Mucosa of stomach (tissue), 1 donor: ENCODE data around the gene SALL4.
"Not testable (repeated sequence)": the region's sequence is repeated elsewhere in the genome, so short reads cannot be mapped to it uniquely, and the experiment has no call there.

Experiments
- H3K27me3 ChIP-seq: one replicate; pipeline ENCODE4 v1.7.0; 2013; ENCODE audit warnings: mild to moderate bottlenecking, low read length; ENCODE audit not compliant: control insufficient read depth, insufficient read depth
- H3K36me3 ChIP-seq: one replicate; pipeline ENCODE4 v1.7.0; 2013; ENCODE audit warnings: low read length; ENCODE audit not compliant: control insufficient read depth, insufficient read depth
- H3K4me1 ChIP-seq: one replicate; pipeline ENCODE4 v1.7.0; 2013; ENCODE audit warnings: mild to moderate bottlenecking, low read length; ENCODE audit not compliant: control insufficient read depth, insufficient read depth
- H3K4me3 ChIP-seq: one replicate; pipeline ENCODE4 v1.7.0; 2013; ENCODE audit warnings: low read length
- H3K9ac ChIP-seq: one replicate; pipeline ENCODE4 v1.7.0; 2013; ENCODE audit warnings: mild to moderate bottlenecking, low read length, moderate library complexity
- H3K9me3 ChIP-seq: one replicate; pipeline ENCODE4 v1.7.0; 2013; ENCODE audit warnings: mild to moderate bottlenecking, low read length, moderate library complexity; ENCODE audit not compliant: control insufficient read depth
- donor health status: Pancreatic carcinoma.

The SALL4 gene

DNA sequence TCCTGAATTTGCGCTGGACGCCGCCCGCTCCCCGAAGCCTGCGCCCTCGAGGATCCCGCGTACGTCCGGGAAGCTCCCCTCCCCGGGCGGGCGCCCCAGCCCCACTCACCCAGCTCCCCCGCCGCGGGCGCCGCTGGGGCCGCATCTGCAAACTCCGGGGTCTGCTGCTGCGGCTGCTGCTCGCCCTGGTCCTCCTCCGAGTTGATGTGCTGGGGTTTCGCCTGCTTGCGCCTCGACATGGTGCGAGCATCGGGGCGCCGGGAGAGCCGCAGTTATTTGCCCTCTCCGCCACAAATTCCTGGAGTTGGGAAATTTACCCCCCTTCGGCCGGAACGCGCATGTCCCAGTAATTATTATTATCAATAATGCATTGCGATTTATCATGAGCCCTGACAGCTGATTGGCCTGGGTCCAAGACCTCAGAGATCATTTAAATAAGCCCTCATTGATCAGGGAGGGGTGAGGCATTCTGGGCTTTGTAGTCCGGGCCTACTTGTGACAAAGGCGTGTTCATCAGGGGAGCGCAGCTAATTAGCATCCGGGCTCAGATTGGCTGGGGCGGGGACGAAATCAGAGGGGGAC lies at the start of gene SALL4:
SALL4 (minus strand) TSS at position 352 of the 582 bp plus-strand sequence; CDS start at position 239, 113 bp downstream.
- peaks cover 37% of the 10 kb centered on the region for H3K27me3 ChIP-seq
- H3K36me3 ChIP-seq: no peaks in the 10 kb centered on the region
- H3K9me3 ChIP-seq: no peaks in the 10 kb centered on the region
- H3K9ac ChIP-seq: peak within 1 kb of the TSS; percentile 64
- peaks cover 16% of the 10 kb centered on the region for H3K4me1 ChIP-seq
- H3K4me3 ChIP-seq: no peak within 1 kb of the TSS

DNA sequence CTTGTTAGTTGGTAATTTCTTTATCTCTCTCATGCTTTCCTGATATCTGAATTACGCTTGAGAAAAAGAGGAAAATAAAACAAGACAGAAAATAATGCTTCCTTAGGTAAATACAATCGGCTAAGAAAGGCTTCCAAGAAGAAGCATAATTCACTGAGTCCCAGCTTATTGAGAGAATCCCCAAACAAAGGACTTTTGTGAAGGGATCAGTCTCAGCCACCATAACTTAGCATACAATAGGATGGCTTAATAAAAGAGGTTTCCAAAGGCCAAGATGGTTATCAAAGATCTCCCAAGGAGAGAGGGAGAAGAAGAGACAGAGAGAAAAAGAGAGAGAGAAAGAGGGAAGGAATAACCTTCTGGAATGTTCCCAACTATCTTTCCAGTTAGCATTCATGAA lies 46.0 kb upstream of the SALL4 start:
- Histone ChIP-seq H3K4me3 (no peak overlapping the region), H3K9ac (no peak overlapping the region), H3K27me3 (no peaks in the 10 kb centered on the region), H3K9me3 (no peaks in the 10 kb centered on the region), H3K36me3 (no peaks in the 10 kb centered on the region), H3K4me1 (no peaks in the 10 kb centered on the region)

DNA sequence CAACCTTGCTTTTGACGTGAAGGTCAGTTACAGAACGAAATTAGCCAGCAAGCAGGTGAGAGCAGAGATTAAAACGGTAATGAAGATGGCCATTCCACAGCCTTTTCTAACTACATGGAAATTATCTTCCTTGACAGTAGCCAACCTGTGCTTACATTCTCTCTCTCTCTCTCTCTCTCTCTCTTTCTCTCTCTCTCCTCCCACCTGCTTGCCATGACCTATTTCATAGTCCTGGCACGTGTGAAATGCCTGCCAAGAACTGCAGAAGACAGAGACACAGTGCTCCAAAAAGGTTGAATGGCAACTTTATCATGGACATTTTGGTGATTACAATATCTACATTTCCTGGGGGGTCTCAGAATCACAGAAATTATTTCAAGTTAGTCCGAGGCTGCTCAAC lies 38.5 kb upstream of the SALL4 start:
- H3K4me1 ChIP-seq: no peaks in the 10 kb centered on the region
- no peaks in the 10 kb centered on the region for H3K9me3 ChIP-seq
- H3K4me3 ChIP-seq: no peak overlapping the region
- H3K9ac ChIP-seq: no peak overlapping the region
- no peaks in the 10 kb centered on the region for H3K27me3 ChIP-seq
- no peaks in the 10 kb centered on the region for H3K36me3 ChIP-seq

DNA sequence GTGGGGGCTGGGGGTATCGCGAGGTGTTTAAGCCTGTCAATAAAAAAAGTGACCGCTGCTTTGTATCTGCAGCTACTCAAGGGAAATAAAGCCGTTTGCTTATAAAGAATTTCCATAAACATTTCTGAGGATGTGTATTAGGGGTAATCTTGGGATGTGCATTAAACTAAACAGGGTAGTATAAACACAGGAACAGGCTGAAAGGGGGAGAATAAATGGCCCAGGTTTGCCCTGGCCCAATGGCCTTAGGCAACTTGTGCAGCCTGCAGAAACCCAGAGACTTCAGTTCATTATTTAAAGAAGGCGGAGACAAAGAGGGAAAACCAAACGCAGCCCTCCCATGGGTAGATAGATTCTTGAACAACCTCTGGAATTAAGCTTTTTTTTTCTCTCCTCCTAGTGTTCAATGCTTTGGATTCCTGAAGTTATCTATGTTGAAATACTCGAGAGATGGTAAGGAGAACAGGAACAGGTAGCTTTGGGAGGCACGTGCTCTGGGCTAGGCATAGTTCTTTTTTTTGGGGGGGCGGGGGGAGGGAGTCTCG lies 35.6 kb upstream of the SALL4 start:
- H3K9ac ChIP-seq: no peak overlapping the region
- H3K27me3 ChIP-seq: no peaks in the 10 kb centered on the region
- H3K9me3 ChIP-seq: no peaks in the 10 kb centered on the region
- H3K4me1 ChIP-seq: no peaks in the 10 kb centered on the region
- no peak overlapping the region for H3K4me3 ChIP-seq
- no peaks in the 10 kb centered on the region for H3K36me3 ChIP-seq

DNA sequence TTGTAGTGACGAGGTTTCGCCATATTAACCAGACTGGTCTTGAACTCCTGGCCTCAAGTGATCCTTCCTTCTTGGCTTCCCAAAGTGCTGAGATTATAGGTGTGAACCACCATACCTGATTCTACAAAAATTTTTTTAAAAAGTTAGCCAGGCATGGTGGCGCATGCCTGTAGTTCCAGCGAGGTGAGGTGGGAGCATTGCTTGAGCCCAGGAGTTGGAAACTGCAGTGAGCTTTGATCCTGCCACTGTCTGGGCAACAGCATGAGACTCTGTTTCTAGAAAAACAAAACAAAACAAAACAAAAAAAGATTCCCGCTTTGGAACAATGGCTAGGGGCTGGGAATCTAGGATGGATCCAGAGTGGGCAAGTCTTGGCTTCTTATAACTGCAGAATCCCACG lies 35.1 kb upstream of the SALL4 start:
- no peak overlapping the region for H3K4me3 ChIP-seq
- H3K9ac ChIP-seq: no peak overlapping the region
- H3K9me3 ChIP-seq: no peaks in the 10 kb centered on the region
- H3K27me3 ChIP-seq: no peaks in the 10 kb centered on the region
- no peaks in the 10 kb centered on the region for H3K4me1 ChIP-seq
- no peaks in the 10 kb centered on the region for H3K36me3 ChIP-seq

DNA sequence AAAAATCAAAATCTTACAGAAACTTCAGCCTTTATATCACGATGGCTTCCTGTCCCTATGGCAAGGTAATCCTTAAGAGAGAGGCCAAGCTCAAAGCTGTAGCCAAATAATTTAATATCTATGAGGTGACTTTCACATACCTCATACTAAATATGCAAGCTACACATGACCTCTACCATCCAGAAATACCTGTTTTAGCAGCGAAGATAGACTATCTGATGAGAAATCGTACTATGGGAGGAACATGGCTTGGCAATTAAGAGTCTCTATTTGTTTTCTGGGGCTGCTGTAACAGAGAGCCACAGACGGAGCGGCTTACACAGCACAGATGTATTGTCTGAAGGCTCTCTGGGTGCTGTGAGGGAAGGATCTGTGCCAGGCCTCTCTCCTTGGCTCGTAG lies 31.0 kb upstream of the SALL4 start:
- Histone ChIP-seq H3K36me3 (no peaks in the 10 kb centered on the region), H3K4me3 (no peak overlapping the region), H3K9me3 (no peaks in the 10 kb centered on the region), H3K27me3 (no peaks in the 10 kb centered on the region), H3K9ac (no peak overlapping the region), H3K4me1 (no peaks in the 10 kb centered on the region)

DNA sequence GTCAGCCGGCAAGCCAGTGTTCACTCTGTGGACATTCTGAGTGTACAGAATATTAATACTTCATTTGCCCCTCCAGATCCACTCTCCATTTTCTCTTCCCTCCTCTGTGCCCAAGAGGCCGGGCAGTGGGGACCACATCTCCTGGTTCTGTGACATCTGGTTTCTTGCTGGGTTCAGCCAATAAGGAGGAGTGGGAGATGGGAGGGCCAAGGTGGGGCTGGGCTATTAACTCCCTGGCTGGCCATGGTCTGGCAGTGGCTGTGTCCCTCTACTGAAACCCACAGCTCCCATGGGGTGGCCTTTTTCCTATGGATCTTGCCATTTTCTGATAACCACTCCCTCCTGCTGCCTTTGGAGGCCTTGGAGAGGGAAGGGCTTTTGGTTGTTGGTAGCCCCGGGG lies 30.0 kb upstream of the SALL4 start:
- Histone ChIP-seq H3K27me3 (no peaks in the 10 kb centered on the region), H3K36me3 (no peaks in the 10 kb centered on the region), H3K4me1 (no peaks in the 10 kb centered on the region), H3K9ac (no peak overlapping the region), H3K4me3 (no peak overlapping the region), H3K9me3 (no peaks in the 10 kb centered on the region)

DNA sequence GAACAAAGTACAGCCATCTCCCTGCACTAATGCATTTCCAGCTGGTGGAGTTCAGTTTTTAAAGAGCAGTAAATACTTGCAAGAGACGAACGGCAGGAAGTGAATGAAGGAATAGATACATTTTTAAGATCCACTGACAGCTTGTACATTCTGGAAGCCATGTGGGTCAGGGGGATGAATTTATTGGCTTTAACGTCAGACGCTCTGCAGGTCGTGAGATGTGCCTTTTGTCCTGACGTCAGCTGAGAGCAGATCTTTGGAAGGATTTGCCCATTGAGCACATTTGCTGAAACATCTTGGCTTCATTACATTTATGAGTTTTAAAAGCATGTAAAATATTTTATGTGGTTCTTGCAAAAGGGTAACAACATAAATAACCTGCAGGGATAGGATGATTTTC lies 29.5 kb upstream of the SALL4 start:
- H3K4me3 ChIP-seq: no peak overlapping the region
- no peaks in the 10 kb centered on the region for H3K9me3 ChIP-seq
- no peaks in the 10 kb centered on the region for H3K27me3 ChIP-seq
- H3K4me1 ChIP-seq: no peaks in the 10 kb centered on the region
- no peaks in the 10 kb centered on the region for H3K36me3 ChIP-seq
- H3K9ac ChIP-seq: no peak overlapping the region

DNA sequence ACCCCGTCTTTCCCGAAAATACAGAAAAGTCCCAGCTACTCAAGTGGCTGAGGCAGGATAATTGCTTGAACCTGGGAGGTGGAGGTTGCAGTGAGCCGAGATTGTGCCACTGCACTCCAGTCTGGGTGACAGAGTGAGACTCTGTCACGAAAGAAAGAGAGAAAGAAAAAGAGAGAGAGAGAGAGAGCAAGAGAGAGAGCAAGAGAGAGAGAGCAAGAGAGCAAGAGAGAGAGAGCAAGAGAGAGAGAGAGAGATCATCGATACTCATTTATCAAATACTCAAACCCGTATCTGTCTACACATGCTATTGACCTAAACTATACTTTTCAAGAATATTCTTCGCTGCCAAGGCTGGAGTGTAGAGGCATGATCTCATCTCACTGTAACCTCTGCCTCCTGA lies 28.2 kb upstream of the SALL4 start:
- H3K9me3 ChIP-seq: no peaks in the 10 kb centered on the region

DNA sequence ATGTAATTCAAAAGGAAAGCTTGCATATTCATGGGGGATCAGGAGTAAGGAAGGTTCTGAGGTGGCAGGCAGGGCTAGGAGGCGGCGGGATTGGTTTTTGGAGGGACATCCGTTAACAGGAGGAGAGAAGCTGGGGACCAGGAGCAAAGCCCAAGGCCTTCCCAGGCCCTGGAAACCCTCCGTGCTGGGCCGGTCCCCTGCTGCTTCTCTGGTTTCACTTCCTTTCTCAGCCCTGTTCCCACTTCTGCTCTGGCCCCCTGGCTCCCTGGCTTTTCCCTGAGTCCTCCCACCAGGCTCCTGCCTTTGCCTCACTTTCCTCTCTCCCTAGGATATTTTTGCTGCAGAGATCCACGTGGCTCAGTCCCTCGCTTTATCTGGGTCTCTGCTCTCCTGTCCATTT lies 26.4 kb upstream of the SALL4 start:
- no peaks in the 10 kb centered on the region for H3K27me3 ChIP-seq
- no peak overlapping the region for H3K9ac ChIP-seq
- no peak overlapping the region for H3K4me3 ChIP-seq
- no peaks in the 10 kb centered on the region for H3K4me1 ChIP-seq
- H3K36me3 ChIP-seq: no peaks in the 10 kb centered on the region
- H3K9me3 ChIP-seq: no peaks in the 10 kb centered on the region

More for the DNA sequence above, 28.2 kb upstream of the SALL4 start:
- H3K9ac ChIP-seq: no peak overlapping the region
- no peak overlapping the region for H3K4me3 ChIP-seq
- no peaks in the 10 kb centered on the region for H3K27me3 ChIP-seq
- H3K36me3 ChIP-seq: no peaks in the 10 kb centered on the region
- no peaks in the 10 kb centered on the region for H3K4me1 ChIP-seq

DNA sequence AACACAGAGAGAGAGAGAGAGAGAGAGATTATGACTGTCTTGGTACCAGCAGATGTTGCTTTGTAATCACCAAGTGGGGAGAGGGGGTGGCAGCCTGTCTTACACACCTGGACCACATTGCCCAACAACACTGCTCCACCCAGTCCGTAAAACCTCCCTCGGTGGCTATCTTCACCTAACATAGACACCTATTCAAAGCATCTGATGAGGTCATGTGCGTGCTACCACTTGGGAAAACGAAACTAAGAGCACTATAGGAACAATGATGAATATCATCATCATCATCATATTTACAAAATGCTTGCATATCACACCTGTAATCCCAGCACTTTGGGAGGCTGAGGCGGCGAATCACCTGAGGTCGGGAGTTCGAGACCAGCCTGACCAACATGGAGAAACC lies 24.1 kb upstream of the SALL4 start:
- Histone ChIP-seq H3K36me3 (no peaks in the 10 kb centered on the region), H3K4me1 (no peaks in the 10 kb centered on the region), H3K9me3 (no peaks in the 10 kb centered on the region), H3K4me3 (no peak overlapping the region), H3K27me3 (no peaks in the 10 kb centered on the region), H3K9ac (no peak overlapping the region)

DNA sequence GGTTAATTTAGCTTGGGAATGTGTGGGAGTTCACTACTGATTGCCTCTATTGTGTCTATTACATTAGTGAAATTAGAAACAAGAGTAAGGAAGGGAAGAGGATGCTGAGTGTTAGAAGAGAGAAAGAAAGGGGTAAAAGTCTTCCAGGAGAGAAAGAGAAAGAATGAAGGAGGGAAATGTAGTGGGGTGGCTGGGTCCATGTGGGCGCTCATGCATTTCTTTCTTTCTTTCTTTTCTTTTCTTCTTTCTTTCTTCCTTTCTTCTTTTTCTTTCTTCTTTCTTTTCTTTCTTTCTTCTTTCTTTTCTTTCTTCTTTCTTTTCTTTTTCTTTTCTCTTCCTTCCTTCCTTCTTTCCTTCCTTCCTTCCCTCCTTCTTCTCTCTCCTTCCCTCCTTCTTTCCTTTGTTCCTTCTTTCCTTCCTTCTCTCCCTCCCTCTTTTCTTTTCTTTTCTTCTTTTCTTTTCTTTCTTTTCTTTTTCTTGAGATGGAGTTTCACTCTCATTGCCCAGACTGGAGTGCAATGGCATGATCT lies 16.2 kb upstream of the SALL4 start:
- Histone ChIP-seq H3K4me3 (no peak overlapping the region), H3K36me3 (no peaks in the 10 kb centered on the region), H3K9me3 (no peaks in the 10 kb centered on the region), H3K9ac (no peak overlapping the region), H3K4me1 (no peaks in the 10 kb centered on the region), H3K27me3 (no peaks in the 10 kb centered on the region)

DNA sequence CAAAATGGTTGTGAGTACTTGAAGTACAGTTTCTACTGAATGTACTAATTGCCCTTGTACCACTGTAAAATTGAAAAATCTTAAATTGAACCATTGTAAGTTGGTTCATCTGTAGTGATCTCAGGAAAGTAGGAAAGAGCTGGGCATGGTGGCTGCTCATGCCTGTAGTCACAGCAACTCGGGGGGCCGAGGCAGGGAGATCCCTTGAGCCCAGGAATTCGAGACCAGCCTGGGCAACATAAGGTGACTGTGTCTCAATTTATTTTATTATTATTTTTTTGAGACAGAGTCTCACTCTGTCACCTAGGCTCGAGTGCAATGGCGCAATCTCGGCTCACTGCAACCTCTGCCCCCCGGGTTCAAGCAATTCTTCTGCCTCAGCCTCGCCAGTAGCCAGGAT lies 14.5 kb upstream of the SALL4 start:
- not testable (repeated sequence) for H3K27me3 ChIP-seq, H3K9me3 ChIP-seq, H3K9ac ChIP-seq, H3K36me3 ChIP-seq, H3K4me1 ChIP-seq, H3K4me3 ChIP-seq
